ENCODE measurements around the gene PAPLN. TPM values are rescaled to one million over a fixed set of nuclear protein-coding genes. Genes with fewer than 3 reads are reported as not detected.

PAPLN gene
- total and polyA plus RNA-seq, 9 of the 15 experiments (the other 6 are each of a cell fraction or from before 2014, with no cell fraction given): 0.43 to 3.5 (median 1.7) TPM

- Histone ChIP-seq H3K4me2 (ENCODE audit: insufficient read depth, low read length) (no peak overlapping the region), H3K9me3 (replicated peaks; ENCODE audit: control insufficient read depth, insufficient read depth, low read depth, low read length) (no peaks in the 10 kb centered on the region), H2AFZ (ENCODE audit: low read depth, low read length) (no peak overlapping the region), H3K79me2 (ENCODE audit: control insufficient read depth, insufficient read depth, low read length) (no peaks in the 10 kb centered on the region), H3K27ac (ENCODE audit: extremely low read depth, low read depth, low read length) (no peak overlapping the region), H3K4me1 (replicated peaks in 1 of 2; ENCODE audit: control insufficient read depth in 2 of 2, insufficient read depth in 2 of 2, low read length in 2 of 2) (no peaks in the 10 kb centered on the region), H3K4me3 (no peak overlapping the region), H3K9me1 (ENCODE audit: control insufficient read depth, insufficient read depth, low read length) (no peaks in the 10 kb centered on the region), H3K36me3 (ENCODE audit: control insufficient read depth, insufficient read depth, low read length) (peaks cover 44% of the 10 kb centered on the region; the same call in 2 of the 3 replicates), H4K20me1 (replicated peaks; ENCODE audit: control insufficient read depth, insufficient read depth, low read length) (no peaks in the 10 kb centered on the region), H3K27me3 (ENCODE audit: control insufficient read depth in 2 of 2, insufficient read depth in 2 of 2, low read length in 2 of 2) (no peaks in the 10 kb centered on the region), H3K9ac (ENCODE audit: insufficient read depth in 1 of 2, low read depth in 2 of 2, low read length in 2 of 2) (no peak overlapping the region)
- no TSS peak for BruUV-seq (replicated peaks)
- 90% methylated on average over 2 of the region's 2 CpGs for WGBS (ENCODE audit: insufficient coverage, low coverage, missing lambda C conversion rate)
- no peak for DNase-seq (ENCODE audit: extremely low read depth in 1 of 4, low spot score in 3 of 4)
- ChIA-PET CTCF (ENCODE audit: low intra/inter-chr PET ratio) (no interaction called here), POLR2A (no interaction called here)
- ATAC-seq: no peak
- FAIRE-seq: no peak
- in situ Hi-C loops (cut with MboI): no loop called here
- TF ChIP-seq CTCFL (IDR thresholded peaks at IDR 0.05; ENCODE audit: borderline replicate concordance, insufficient read depth, low read depth, low read length, poor library complexity, severe bottlenecking): no peak
- TF ChIP-seq EP400 (IDR thresholded peaks at IDR 0.05): no peak
- TF ChIP-seq SP2 (IDR thresholded peaks at IDR 0.05; ENCODE audit: extremely low read depth, low read depth, low read length, poor library complexity, severe bottlenecking): no peak
- no peak for TF ChIP-seq SAFB (IDR thresholded peaks at IDR 0.05; ENCODE audit: borderline replicate concordance, low read depth, low read length)
- TF ChIP-seq SMAD1 (IDR thresholded peaks at IDR 0.05; ENCODE audit: low read depth, low read length, partially characterized antibody): no peak
- no peak for TF ChIP-seq EZH2 (IDR thresholded peaks at IDR 0.05; ENCODE audit: borderline replicate concordance, low read depth, low read length)
- no peak for TF ChIP-seq KDM1A (IDR thresholded peaks at IDR 0.05)
- TF ChIP-seq KAT8 (IDR thresholded peaks at IDR 0.05; ENCODE audit: low read depth): no peak
- TF ChIP-seq ZNF507 (tag; conservative IDR thresholded peaks at IDR 0.05): no peak
- no peak for TF ChIP-seq YBX1 (IDR thresholded peaks at IDR 0.05)
- no peak for TF ChIP-seq SIRT6 (IDR thresholded peaks at IDR 0.05; ENCODE audit: low read depth, low read length)
- TF ChIP-seq NFATC3 (IDR thresholded peaks at IDR 0.05): no peak
- no peak for TF ChIP-seq MCM5 (IDR thresholded peaks at IDR 0.05; ENCODE audit: low read depth)
- TF ChIP-seq FOXK2 (conservative IDR thresholded peaks at IDR 0.05 in 1 of 2, IDR thresholded peaks at IDR 0.05 in 1 of 2; ENCODE audit: low read depth in 2 of 2): no peak
- no peak for TF ChIP-seq RREB1 (CRISPR knock-in tag; IDR thresholded peaks at IDR 0.05)
- TF ChIP-seq KHSRP (IDR thresholded peaks at IDR 0.05): no peak
- TF ChIP-seq RUNX1 (IDR thresholded peaks at IDR 0.05; ENCODE audit: low read depth): no peak
- no peak for TF ChIP-seq ZNF668 (CRISPR knock-in tag; IDR thresholded peaks at IDR 0.05)
- no peak for TF ChIP-seq TFAM (CRISPR knock-in tag; conservative IDR thresholded peaks at IDR 0.05)
- intact Hi-C loops (cut with micrococcal nuclease): no loop called here
These were observed 49.3 kb downstream of the PAPLN start for GRCh38 chr14:73286598-73286997.
